Cardiac septum (tissue), 1 donor: ENCODE measurements around the gene UBE2QL1. TPM values are rescaled to one million over a fixed set of nuclear protein-coding genes. Genes with fewer than 3 reads are reported as not detected.
"Not testable (repeated sequence)": the region's sequence is repeated elsewhere in the genome, so short reads cannot be mapped to it uniquely, and the experiment has no call there.

ENCODE experiments used
- DNase-seq: peaks from one replicate; pipeline ENCODE4 v3.0.0-alpha.2; 2020; ENCODE audit warnings: low spot score
- intact Hi-C: fragments of 100-400 bp; cut with DNase I; formaldehyde crosslinking; loops from one replicate; pipeline ENCODE4 v1.14.0; 2022
- total RNA-seq: library from RNA; stranded (reverse); fragmentation: NEBNext Ultra II Directional; extraction: Animal tissue kit (Norgen Biotek cat#: 25700); gene quantifications from one replicate; pipeline ENCODE4 v1.2.1, GENCODE V29; 2021
- donor health status: DM: no; HTN: no; CAD: no.

Gene UBE2QL1
- total RNA-seq, 1 donor from 2014 or later = 13.1 TPM

- intact Hi-C loops = no loop called here
- no peak for DNase-seq
Observed at GRCh38 chr5:6508931-6509330, 60.3 kb downstream of the UBE2QL1 start.

GRCh38 chr5:6510132-6510531, 61.5 kb downstream of the UBE2QL1 start:
- no peak for DNase-seq
- intact Hi-C loops = no loop called here

GRCh38 chr5:6510973-6511372, 62.3 kb downstream of the UBE2QL1 start:
- intact Hi-C loops = no loop called here

GRCh38 chr5:6515812-6516211, 67.2 kb downstream of the UBE2QL1 start:
- intact Hi-C loops, DNase-seq: not testable (repeated sequence)

More at GRCh38 chr5:6510973-6511372, 62.3 kb downstream of the UBE2QL1 start:
- no peak for DNase-seq

GRCh38 chr5:6516823-6517222, 68.2 kb downstream of the UBE2QL1 start:
- no peak for DNase-seq
- intact Hi-C loops = no loop called here

- intact Hi-C loops = no loop called here
- no peak for DNase-seq
Observed at GRCh38 chr5:6517510-6517909, 68.9 kb downstream of the UBE2QL1 start.

GRCh38 chr5:6518298-6519057, 69.8 kb downstream of the UBE2QL1 start:
- no peak for DNase-seq

GRCh38 chr5:6520201-6520600, 71.5 kb downstream of the UBE2QL1 start:
- intact Hi-C loops = no loop called here
- no peak for DNase-seq

More at GRCh38 chr5:6518298-6519057, 69.8 kb downstream of the UBE2QL1 start:
- intact Hi-C loops = no loop called here

- intact Hi-C loops = no loop called here
- no peak for DNase-seq
Observed at GRCh38 chr5:6522331-6522730, 73.7 kb downstream of the UBE2QL1 start.

GRCh38 chr5:6522923-6523322, 74.3 kb downstream of the UBE2QL1 start:
- no peak for DNase-seq

GRCh38 chr5:6525422-6525821, 76.8 kb downstream of the UBE2QL1 start:
- no peak for DNase-seq
- intact Hi-C loops = loop anchor here (5.0 kb wide), 1 partner anchor 233 kb away; no protein-coding TSS in a partner anchor

More at GRCh38 chr5:6522923-6523322, 74.3 kb downstream of the UBE2QL1 start:
- intact Hi-C loops = no loop called here

GRCh38 chr5:6525910-6526309, 77.3 kb downstream of the UBE2QL1 start:
- DNase-seq = no peak
- intact Hi-C loops = loop anchor here (5.0 kb wide), 1 partner anchor 234 kb away; no protein-coding TSS in a partner anchor

- intact Hi-C loops = loop anchor here (5.0 kb wide), 1 partner anchor 236 kb away; no protein-coding TSS in a partner anchor
- DNase-seq = no peak
Observed at GRCh38 chr5:6527749-6528455, 79.2 kb downstream of the UBE2QL1 start.

GRCh38 chr5:6535594-6535993, 86.9 kb downstream of the UBE2QL1 start:
- DNase-seq = no peak
- intact Hi-C loops = no loop called here

- no peak for DNase-seq
- intact Hi-C loops = no loop called here
Observed at GRCh38 chr5:6539060-6539459, 90.4 kb downstream of the UBE2QL1 start.

- intact Hi-C loops = no loop called here
- DNase-seq = no peak
Observed at GRCh38 chr5:6540111-6540827, 91.6 kb downstream of the UBE2QL1 start.

GRCh38 chr5:6541256-6542013, 92.8 kb downstream of the UBE2QL1 start:
- no peak for DNase-seq
- intact Hi-C loops = no loop called here

GRCh38 chr5:6542421-6543345, 94.0 kb downstream of the UBE2QL1 start:
- no peak for DNase-seq
- intact Hi-C loops = no loop called here
